ENCODE data around the gene ARHGAP24. TPM values are rescaled to one million over a fixed set of nuclear protein-coding genes. Genes with fewer than 3 reads are reported as not detected.

The ARHGAP24 gene
- total and polyA plus RNA-seq, 2 donors (not counting 3 experiments of a cell fraction or from before 2014, with no cell fraction given): 52.1 to 79.4 TPM

- H2AFZ ChIP-seq (ENCODE audit: low read depth, low read length): no peak overlapping the region
- H3K27ac ChIP-seq (ENCODE audit: insufficient read depth, low read depth, low read length): no peak overlapping the region
- DNase-seq (ENCODE audit: low read depth, low spot score) (no peak), FAIRE-seq (no peak)
- H4K20me1 ChIP-seq (replicated peaks; ENCODE audit: control insufficient read depth, extremely low read depth, insufficient read depth, low read length): no peaks in the 10 kb centered on the region
- no peaks in the 10 kb centered on the region for H3K4me1 ChIP-seq (ENCODE audit: control insufficient read depth, extremely low read depth, insufficient read depth, low read length)
- intact Hi-C loops (cut with micrococcal nuclease): no loop called here
- H3K9ac ChIP-seq (replicated peaks; ENCODE audit: extremely low read depth, insufficient read depth, low read length): no peak overlapping the region
- POLR2A ChIA-PET: no interaction called here
- no peak overlapping the region for H3K4me3 ChIP-seq (replicated peaks in 1 of 3; ENCODE audit: insufficient read depth in 1 of 3, low read depth in 1 of 3, low read length in 3 of 3)
- no TSS peak for BruUV-seq (replicated peaks)
- dilution Hi-C loops (cut with MboI; ENCODE audit: extremely low pct_ligation_motif_present, low sequenced_read_pairs): no loop called here
- no peaks in the 10 kb centered on the region for H3K9me1 ChIP-seq (replicated peaks; ENCODE audit: control insufficient read depth, extremely low read depth, insufficient read depth, low read length)
- peaks cover 2 to 25% of the 10 kb centered on the region in 2 experiments for H3K27me3 ChIP-seq (ENCODE audit: control insufficient read depth in 2 of 2, insufficient read depth in 2 of 2, low read length in 2 of 2)
- CTCF ChIA-PET: interaction anchor here (1.1 kb wide), 1 partner anchor 10 kb away, joined by 3 read pairs; no protein-coding TSS in a partner anchor
- no peaks in the 10 kb centered on the region for H3K79me2 ChIP-seq (ENCODE audit: control insufficient read depth, insufficient read depth, low read length)
- H3K36me3 ChIP-seq (ENCODE audit: control insufficient read depth in 2 of 2, extremely low read depth in 1 of 2, insufficient read depth in 2 of 2, low read length in 2 of 2): no peaks in the 10 kb centered on the region
- no peak overlapping the region for H3K4me2 ChIP-seq (ENCODE audit: insufficient read depth, low read length)
- no peak for TF ChIP-seq FOS (IDR thresholded peaks at IDR 0.05; ENCODE audit: borderline replicate concordance, insufficient read depth, low read length)
- no peak for TF ChIP-seq MYC (IDR thresholded peaks at IDR 0.05; ENCODE audit: low read depth, low read length)
- no peak for TF ChIP-seq POLR2AphosphoS5 (IDR thresholded peaks at IDR 0.05; ENCODE audit: insufficient read depth, low read depth, low read length)
- no peak for TF ChIP-seq CTCF (IDR thresholded peaks at IDR 0.05; ENCODE audit: extremely low read depth in 1 of 2, insufficient read depth in 1 of 2, low read depth in 1 of 2, low read length in 2 of 2)
- H3K9me3 ChIP-seq (replicated peaks; ENCODE audit: control insufficient read depth, insufficient read depth, low read length): no peaks in the 10 kb centered on the region
Measured at GRCh38 chr4:85701861-85702321, 226.9 kb downstream of the ARHGAP24 start.

GRCh38 chr4:85703096-85703495, 228.1 kb downstream of the ARHGAP24 start:
- CTCF ChIA-PET: interaction anchor here (1.0 kb wide), 1 partner anchor 23 kb away, joined by 3 read pairs; no protein-coding TSS in a partner anchor
- Histone ChIP-seq H3K27me3 (ENCODE audit: control insufficient read depth in 2 of 2, insufficient read depth in 2 of 2, low read length in 2 of 2) (peaks cover 2 to 22% of the 10 kb centered on the region in 2 experiments), H3K4me1 (ENCODE audit: control insufficient read depth, extremely low read depth, insufficient read depth, low read length) (peaks cover 4% of the 10 kb centered on the region), H3K9me3 (replicated peaks; ENCODE audit: control insufficient read depth, insufficient read depth, low read length) (no peaks in the 10 kb centered on the region), H3K4me2 (ENCODE audit: insufficient read depth, low read length) (no peak overlapping the region), H3K9me1 (replicated peaks; ENCODE audit: control insufficient read depth, extremely low read depth, insufficient read depth, low read length) (no peaks in the 10 kb centered on the region), H2AFZ (ENCODE audit: low read depth, low read length) (no peak overlapping the region), H4K20me1 (replicated peaks; ENCODE audit: control insufficient read depth, extremely low read depth, insufficient read depth, low read length) (no peaks in the 10 kb centered on the region), H3K27ac (ENCODE audit: insufficient read depth, low read depth, low read length) (no peak overlapping the region), H3K36me3 (ENCODE audit: control insufficient read depth in 2 of 2, extremely low read depth in 1 of 2, insufficient read depth in 2 of 2, low read length in 2 of 2) (no peaks in the 10 kb centered on the region), H3K4me3 (replicated peaks in 1 of 3; ENCODE audit: insufficient read depth in 1 of 3, low read depth in 1 of 3, low read length in 3 of 3) (no peak overlapping the region), H3K9ac (replicated peaks; ENCODE audit: extremely low read depth, insufficient read depth, low read length) (no peak overlapping the region), H3K79me2 (ENCODE audit: control insufficient read depth, insufficient read depth, low read length) (no peaks in the 10 kb centered on the region)
- no peak for DNase-seq (ENCODE audit: low read depth, low spot score)
- FAIRE-seq: no peak
- intact Hi-C loops (cut with micrococcal nuclease): no loop called here
- POLR2A ChIA-PET: no interaction called here
- BruUV-seq (replicated peaks): no TSS peak
- TF ChIP-seq MYC (IDR thresholded peaks at IDR 0.05; ENCODE audit: low read depth, low read length): no peak
- TF ChIP-seq GATA2 (IDR thresholded peaks at IDR 0.05; ENCODE audit: insufficient read depth, insufficient read length, low read depth, low read length): no peak
- no peak for TF ChIP-seq POLR2AphosphoS5 (IDR thresholded peaks at IDR 0.05; ENCODE audit: insufficient read depth, low read depth, low read length)
- no peak for TF ChIP-seq CTCF (IDR thresholded peaks at IDR 0.05; ENCODE audit: extremely low read depth in 1 of 2, insufficient read depth in 1 of 2, low read depth in 1 of 2, low read length in 2 of 2)
- TF ChIP-seq POLR2A (IDR thresholded peaks at IDR 0.05; ENCODE audit: low read depth, low read length): no peak
- TF ChIP-seq EZH2 (IDR thresholded peaks at IDR 0.05; ENCODE audit: borderline replicate concordance, low read depth, low read length, severe bottlenecking): no peak
- TF ChIP-seq FOS (IDR thresholded peaks at IDR 0.05; ENCODE audit: borderline replicate concordance, insufficient read depth, low read length): no peak
- no peak for TF ChIP-seq MAX (IDR thresholded peaks at IDR 0.05; ENCODE audit: insufficient read depth, insufficient read length)
- dilution Hi-C loops (cut with MboI; ENCODE audit: extremely low pct_ligation_motif_present, low sequenced_read_pairs): no loop called here

Measured in endothelial cell of umbilical vein (primary cell).